ENCODE results near the gene SLC11A1.

Gene SLC11A1

DNA sequence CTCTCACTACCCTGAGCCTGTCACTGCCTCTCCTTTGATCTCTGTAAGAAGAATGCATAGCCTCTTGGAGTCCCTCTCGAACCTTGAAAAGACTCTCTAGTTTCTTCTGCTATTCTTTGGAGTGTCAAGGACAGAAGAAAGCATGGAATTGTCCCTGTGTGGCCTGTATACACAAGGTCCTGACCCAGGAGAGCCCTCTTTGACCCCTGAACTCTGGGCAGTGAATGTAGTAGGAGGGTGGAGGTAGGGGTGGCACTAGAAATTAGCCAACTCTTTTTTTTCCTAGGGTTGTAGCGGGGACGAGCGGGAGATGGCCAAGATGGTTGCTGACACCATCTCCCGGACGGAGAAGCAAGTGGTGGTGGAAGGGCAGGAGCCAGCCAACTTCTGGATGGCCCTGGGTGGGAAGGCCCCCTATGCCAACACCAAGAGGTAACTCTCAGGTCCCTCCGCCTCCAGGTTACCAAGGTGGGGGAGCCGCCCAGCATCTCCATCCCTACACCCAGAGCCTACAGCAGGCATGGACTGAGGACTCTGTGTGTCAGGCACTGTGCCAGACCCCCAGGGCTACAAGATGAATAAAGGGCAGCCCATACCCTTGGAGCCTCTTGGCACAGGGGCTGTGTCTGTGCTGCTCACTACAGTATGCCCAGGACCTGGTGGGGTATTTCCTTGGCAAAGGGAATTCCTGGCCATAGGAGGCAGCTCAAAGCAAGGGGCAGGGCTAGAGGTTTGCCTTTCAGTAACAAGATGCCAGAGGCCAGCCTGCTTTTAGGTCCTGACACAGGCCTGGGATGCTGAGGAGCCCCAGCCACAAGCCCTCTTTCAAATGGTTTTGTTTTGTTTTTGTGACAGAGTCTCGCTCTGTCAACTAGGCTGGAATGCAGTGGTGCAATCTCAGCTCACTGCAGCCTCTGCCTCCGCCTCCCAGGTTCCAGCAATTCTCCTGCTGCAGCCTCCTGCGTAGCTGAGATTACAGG lies 53.2 kb downstream of the SLC11A1 start:
- DNase-seq (ENCODE audit: low read depth in 3 of 3): no peak

DNA sequence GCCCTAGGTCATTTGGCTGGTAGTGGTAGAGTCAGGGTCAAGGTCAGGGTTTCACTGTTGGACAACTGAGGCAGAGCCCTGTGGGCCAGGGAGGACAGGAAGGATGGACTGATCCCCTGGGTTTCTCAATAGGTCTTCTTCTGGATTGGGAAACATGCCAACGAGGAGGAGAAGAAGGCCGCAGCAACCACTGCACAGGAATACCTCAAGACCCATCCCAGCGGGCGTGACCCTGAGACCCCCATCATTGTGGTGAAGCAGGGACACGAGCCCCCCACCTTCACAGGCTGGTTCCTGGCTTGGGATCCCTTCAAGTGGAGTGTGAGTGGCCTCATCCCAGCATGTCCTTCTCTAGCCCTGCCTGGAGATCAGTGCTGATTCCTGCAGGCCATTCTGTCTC lies 54.9 kb downstream of the SLC11A1 start:
- no peak for DNase-seq (ENCODE audit: low read depth in 3 of 3)

DNA sequence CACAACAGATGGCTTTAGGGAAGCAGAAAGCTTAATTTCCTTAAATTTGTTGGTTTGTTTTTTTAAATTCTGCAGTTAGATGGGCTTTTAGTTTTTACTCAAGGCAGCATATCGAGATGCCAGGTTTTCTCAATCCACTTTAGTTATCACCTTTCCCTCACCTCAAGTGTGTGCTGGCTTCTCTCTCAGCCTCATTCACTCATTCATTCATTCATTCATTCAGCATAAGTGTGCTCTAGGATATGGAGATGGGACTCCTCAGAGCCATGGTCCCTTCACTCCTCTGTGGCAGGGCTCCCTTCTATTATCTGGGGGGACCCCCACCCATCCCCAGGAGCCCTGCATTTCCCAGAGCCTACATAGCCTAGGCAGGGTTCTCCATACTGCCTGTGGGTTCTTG lies 55.9 kb downstream of the SLC11A1 start:
- no peak for DNase-seq (ENCODE audit: low read depth in 3 of 3)

DNA sequence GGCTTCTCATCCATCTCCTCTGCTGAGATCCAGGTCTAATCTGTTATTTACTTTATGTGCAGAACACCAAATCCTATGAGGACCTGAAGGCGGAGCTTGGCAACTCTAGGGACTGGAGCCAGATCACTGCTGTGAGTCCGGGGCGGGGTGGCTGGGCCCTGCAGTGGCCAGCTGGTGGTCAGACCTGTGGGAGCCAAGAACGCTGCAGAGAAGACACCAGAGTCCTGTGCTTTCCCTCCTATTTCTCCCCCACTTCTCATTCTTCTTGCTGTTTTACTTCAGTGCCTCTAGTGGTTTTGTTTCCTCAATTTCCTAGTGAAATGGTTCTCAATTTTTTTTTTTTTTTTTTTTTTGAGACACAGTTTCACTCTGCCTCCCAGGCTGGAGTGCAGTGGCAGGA lies 56.5 kb downstream of the SLC11A1 start:
- DNase-seq (ENCODE audit: low read depth in 3 of 3): no peak

DNA sequence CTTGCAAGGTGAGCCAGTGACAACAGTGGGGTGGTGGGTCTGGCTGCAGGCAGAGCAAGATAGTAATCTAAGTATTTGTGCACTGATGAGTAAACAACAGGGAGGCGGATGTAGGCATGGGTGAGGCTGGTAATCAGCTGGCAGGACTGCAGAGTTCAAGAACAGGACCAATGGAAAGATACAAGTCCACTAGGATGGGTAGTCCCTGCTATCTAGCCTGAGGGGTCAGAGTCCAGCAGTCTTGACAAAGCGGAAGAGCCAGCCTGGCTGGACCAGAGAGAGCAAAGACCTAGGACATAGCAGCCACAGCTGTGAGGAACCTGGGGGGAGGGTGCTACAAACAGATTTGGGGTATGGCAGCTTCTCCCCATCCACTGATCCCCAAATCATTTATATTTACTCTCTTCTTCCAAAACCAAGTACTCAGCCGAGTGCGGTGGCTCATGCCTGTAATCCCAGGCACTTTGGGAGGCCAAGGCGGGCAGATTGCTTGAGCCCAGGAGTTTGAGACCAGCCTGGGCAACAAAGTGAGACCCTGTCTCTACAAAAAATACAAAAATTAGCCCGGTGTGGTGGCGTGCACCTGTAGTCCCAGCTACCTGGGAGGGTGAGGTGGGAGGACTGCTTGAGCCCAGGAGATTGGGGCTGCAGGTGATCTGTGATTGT lies 62.8 kb downstream of the SLC11A1 start:
- no peak for DNase-seq (ENCODE audit: low read depth in 3 of 3)

DNA sequence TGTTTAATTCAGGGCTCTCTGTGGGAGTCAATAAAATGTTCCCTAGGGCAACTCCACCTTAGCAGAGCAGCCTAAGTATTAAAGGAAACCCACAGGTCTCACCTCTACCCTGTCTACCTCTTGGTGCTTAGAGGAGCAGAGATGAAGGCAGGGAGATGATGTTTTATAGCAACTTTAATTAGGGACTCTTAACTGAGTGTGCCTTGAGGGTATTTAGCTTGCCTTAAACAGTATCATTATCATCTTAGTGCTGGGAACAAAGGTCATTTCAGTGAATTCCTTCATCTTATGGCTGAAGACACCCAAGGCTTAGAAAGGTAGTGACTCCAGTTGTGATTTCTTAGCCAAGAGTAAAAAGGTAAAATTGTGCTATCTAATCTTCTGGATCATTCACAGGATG lies 63.5 kb downstream of the SLC11A1 start:
- DNase-seq (ENCODE audit: low read depth in 3 of 3): no peak
